ENCODE results near the gene OPRD1.

- no peak for TF ChIP-seq CTCF (IDR thresholded peaks at IDR 0.05; ENCODE audit: poor library complexity)
- no peak for TF ChIP-seq EZH2 (IDR thresholded peaks at IDR 0.05; ENCODE audit: borderline replicate concordance)
- no peak for TF ChIP-seq EZH2phosphoT487 (IDR thresholded peaks at IDR 0.05; ENCODE audit: low read depth, severe bottlenecking, unreplicated experiment)
Measured at GRCh38 chr1:28885472-28885877, 73.5 kb downstream of the OPRD1 start.
